Natural killer cell (primary cell): ENCODE data around the gene SMO. TPM values are rescaled to one million over a fixed set of nuclear protein-coding genes. Genes with fewer than 3 reads are reported as not detected.

ENCODE experiments used
- ATAC-seq, 3 donors: fragments of 150-1000 bp in 2 of 3; fragments of 200-7000 bp in 1 of 3; cut with Tn5 transposase; 1 replicate in 1 of 3; 2 replicates in 2 of 3; pipeline ENCODE4 v1.10.0; 2021; ENCODE audit warnings: mild to moderate bottlenecking in 2 of 3, moderate library complexity in 2 of 3
- DNase-seq, 2 donors: peaks; one replicate each; pipeline versions ENCODE4 v3.0.0 to v3.0.0-alpha.2; 2013 to 2021; ENCODE audit warnings: mixed read lengths in 1 of 2
- H3K27ac ChIP-seq: one replicate; pipeline ENCODE4 v1.5.1; 2013; ENCODE audit warnings: mild to moderate bottlenecking, low read length
- H3K27me3 ChIP-seq: one replicate; pipeline ENCODE4 v1.6.1; 2013; ENCODE audit warnings: low read length; ENCODE audit not compliant: control insufficient read depth, insufficient read depth
- H3K36me3 ChIP-seq: one replicate; pipeline ENCODE4 v1.6.1; 2013; ENCODE audit warnings: low read length; ENCODE audit not compliant: control insufficient read depth, insufficient read depth
- H3K4me1 ChIP-seq: one replicate; pipeline ENCODE4 v1.6.1; 2013; ENCODE audit warnings: low read length; ENCODE audit not compliant: control insufficient read depth, insufficient read depth
- H3K4me3 ChIP-seq: one replicate; pipeline ENCODE4 v1.5.1; 2013; ENCODE audit warnings: low read length
- H3K9me3 ChIP-seq: one replicate; pipeline ENCODE4 v1.6.1; 2013; ENCODE audit warnings: low read length; ENCODE audit not compliant: control insufficient read depth, insufficient read depth
- H3K27ac Mint-ChIP-seq, 2 donors: one replicate each; pipeline ENCODE4 v1.8.0; 2022; ENCODE audit warnings: mild to moderate bottlenecking in 2 of 2, mixed read lengths in 2 of 2, moderate library complexity in 1 of 2
- H3K27me3 Mint-ChIP-seq, 2 donors: one replicate each; pipeline ENCODE4 v1.8.0; 2022; ENCODE audit warnings: low read depth in 2 of 2, mixed read lengths in 2 of 2
- H3K36me3 Mint-ChIP-seq: one replicate; pipeline ENCODE4 v1.8.0; 2022; ENCODE audit warnings: mixed read lengths
- H3K4me1 Mint-ChIP-seq, 2 donors: one replicate each; pipeline ENCODE4 v1.8.0; 2022; ENCODE audit warnings: mixed read lengths in 2 of 2
- H3K4me3 Mint-ChIP-seq: one replicate; pipeline ENCODE4 v1.8.0; 2022; ENCODE audit warnings: mild to moderate bottlenecking, moderate library complexity, mixed read lengths
- H3K9me3 Mint-ChIP-seq, 2 donors: one replicate each; pipeline ENCODE4 v1.8.0; 2022; ENCODE audit warnings: mixed read lengths in 2 of 2
- WGBS: methylation state at CpG from one replicate; pipeline ENCODE4 v1.1.7; 2013; ENCODE audit warnings: missing lambda C conversion rate; ENCODE audit not compliant: insufficient coverage; 5-methylcytosine and 5-hydroxymethylcytosine counted together
- intact Hi-C: fragments of 100-400 bp; cut with micrococcal nuclease; formaldehyde crosslinking; loops from one replicate; pipeline ENCODE4 v1.14.2; 2022
- total RNA-seq, 4 donors: library from RNA; stranded (reverse); fragments of 120-200 nt in 1 of 4; gene quantifications; one replicate each; pipeline versions ENCODE4 v1.2.3 to v1.2.4, GENCODE V29; 2013 to 2022
- TF ChIP-seq, protein P1 (sequence below): fragments of 200-600 bp; IDR thresholded peaks from one replicate; pipeline ENCODE4 v1.8.0; 2022; ENCODE audit warnings: antibody characterized with exemption

Gene SMO
- total RNA-seq, 3 donors from 2014 or later (not counting 1 experiment from before 2014, with no cell fraction given), result 0.09 to 0.50 (median 0.50) TPM

- Mint-ChIP-seq H3K27ac (no peak overlapping the region), H3K4me3 (no peak overlapping the region), H3K27me3 (no peaks in the 10 kb centered on the region), H3K36me3 (no peaks in the 10 kb centered on the region), H3K9me3 (no peaks in the 10 kb centered on the region), H3K4me1 (peaks cover 20 to 21% of the 10 kb centered on the region in 2 donors)
- no peaks in the 10 kb centered on the region for H3K36me3 ChIP-seq
- H3K27ac ChIP-seq, result no peak overlapping the region
- ATAC-seq (no peak), DNase-seq (no peak)
- intact Hi-C loops, result no loop called here
- H3K27me3 ChIP-seq, result no peaks in the 10 kb centered on the region
- H3K4me3 ChIP-seq, result no peak overlapping the region
- WGBS, result 98% methylated on average over 3 of the region's 4 CpGs
- TF ChIP-seq, protein P1, sequence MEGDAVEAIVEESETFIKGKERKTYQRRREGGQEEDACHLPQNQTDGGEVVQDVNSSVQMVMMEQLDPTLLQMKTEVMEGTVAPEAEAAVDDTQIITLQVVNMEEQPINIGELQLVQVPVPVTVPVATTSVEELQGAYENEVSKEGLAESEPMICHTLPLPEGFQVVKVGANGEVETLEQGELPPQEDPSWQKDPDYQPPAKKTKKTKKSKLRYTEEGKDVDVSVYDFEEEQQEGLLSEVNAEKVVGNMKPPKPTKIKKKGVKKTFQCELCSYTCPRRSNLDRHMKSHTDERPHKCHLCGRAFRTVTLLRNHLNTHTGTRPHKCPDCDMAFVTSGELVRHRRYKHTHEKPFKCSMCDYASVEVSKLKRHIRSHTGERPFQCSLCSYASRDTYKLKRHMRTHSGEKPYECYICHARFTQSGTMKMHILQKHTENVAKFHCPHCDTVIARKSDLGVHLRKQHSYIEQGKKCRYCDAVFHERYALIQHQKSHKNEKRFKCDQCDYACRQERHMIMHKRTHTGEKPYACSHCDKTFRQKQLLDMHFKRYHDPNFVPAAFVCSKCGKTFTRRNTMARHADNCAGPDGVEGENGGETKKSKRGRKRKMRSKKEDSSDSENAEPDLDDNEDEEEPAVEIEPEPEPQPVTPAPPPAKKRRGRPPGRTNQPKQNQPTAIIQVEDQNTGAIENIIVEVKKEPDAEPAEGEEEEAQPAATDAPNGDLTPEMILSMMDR, result no peak
- H3K9me3 ChIP-seq, result no peaks in the 10 kb centered on the region
- peaks cover 5% of the 10 kb centered on the region for H3K4me1 ChIP-seq
Observed at GRCh38 chr7:129255800-129256199, 67.4 kb downstream of the SMO start.

- no peaks in the 10 kb centered on the region for H3K36me3 ChIP-seq
- Mint-ChIP-seq H3K4me3 (no peak overlapping the region), H3K36me3 (no peaks in the 10 kb centered on the region), H3K4me1 (peaks cover 20 to 21% of the 10 kb centered on the region in 2 donors), H3K9me3 (no peaks in the 10 kb centered on the region), H3K27me3 (no peaks in the 10 kb centered on the region), H3K27ac (no peak overlapping the region)
- H3K4me3 ChIP-seq, result no peak overlapping the region
- no CpG with 5 or more reads among the region's 2 CpGs for WGBS
- H3K9me3 ChIP-seq, result no peaks in the 10 kb centered on the region
- TF ChIP-seq, protein P1, result no peak
- H3K27me3 ChIP-seq, result no peaks in the 10 kb centered on the region
- DNase-seq, result no peak
- H3K27ac ChIP-seq, result no peak overlapping the region
- intact Hi-C loops, result no loop called here
- ATAC-seq, result no peak
- H3K4me1 ChIP-seq, result peaks cover 5% of the 10 kb centered on the region
Observed at GRCh38 chr7:129256221-129256620, 67.8 kb downstream of the SMO start.

GRCh38 chr7:129257168-129257567, 68.7 kb downstream of the SMO start:
- no peak for DNase-seq
- intact Hi-C loops, result no loop called here

More at GRCh38 chr7:129257168-129257567, 68.7 kb downstream of the SMO start:
- Mint-ChIP-seq H3K27me3 (no peaks in the 10 kb centered on the region), H3K4me1 (peaks cover 20 to 21% of the 10 kb centered on the region in 2 donors), H3K9me3 (no peaks in the 10 kb centered on the region), H3K36me3 (no peaks in the 10 kb centered on the region), H3K4me3 (no peak overlapping the region), H3K27ac (no peak overlapping the region)
- Histone ChIP-seq H3K27me3 (no peaks in the 10 kb centered on the region), H3K27ac (no peak overlapping the region), H3K36me3 (no peaks in the 10 kb centered on the region), H3K9me3 (no peaks in the 10 kb centered on the region), H3K4me3 (no peak overlapping the region), H3K4me1 (peaks cover 6% of the 10 kb centered on the region)
- no peak for ATAC-seq
- TF ChIP-seq, protein P1, result no peak
